A673 (cell line): ENCODE data around the gene H2AZ2. TPM values are rescaled to one million over a fixed set of nuclear protein-coding genes. Genes with fewer than 3 reads are reported as not detected.

Experiments used
- BruUV-seq: library from RNA; stranded (reverse); fragments of 400-500 nt; replicated peaks from 2 replicates; lab custom pipeline; 2021; lab: Mats Ljungman, UMichigan
- CTCF ChIA-PET: fragments of 300-600 bp; sonication (Branson Sonifier 250); formaldehyde crosslinking; loops from one replicate; lab custom pipeline; 2022; ENCODE audit warnings: antibody characterized with exemption; lab: Charles Lee
- POLR2A ChIA-PET: fragments of 300-600 bp; sonication (Branson Sonifier 250); formaldehyde crosslinking; loops from one replicate; lab custom pipeline; 2022; ENCODE audit warnings: antibody characterized with exemption; ENCODE audit not compliant: low non-redundant PET; lab: Charles Lee
- DNase-seq: peaks from one replicate; pipeline ENCODE4 v3.0.0-alpha.2; 2015; ENCODE audit warnings: low spot score
- H3K27ac ChIP-seq: fragments of 200-600 bp; sonication (generic); 2 replicates; pipeline ENCODE4 v1.5.1; 2016; ENCODE audit warnings: mixed run types, low read depth, mild to moderate bottlenecking, mixed read lengths, antibody characterized with exemption, low read length; ENCODE audit not compliant: poor library complexity, severe bottlenecking
- H3K27me3 ChIP-seq: fragments of 200-600 bp; sonication (generic); replicated peaks from 2 replicates; pipeline ENCODE4 v1.6.1; 2017; ENCODE audit warnings: mixed run types, low read depth, mild to moderate bottlenecking, mixed read lengths, antibody characterized with exemption, low read length; ENCODE audit not compliant: insufficient read depth, poor library complexity
- H3K36me3 ChIP-seq: fragments of 200-600 bp; sonication (generic); 2 replicates; pipeline ENCODE4 v1.6.1; 2016; ENCODE audit warnings: mixed run types, mild to moderate bottlenecking, mixed read lengths, antibody characterized with exemption, low read length; ENCODE audit not compliant: insufficient read depth, poor library complexity, severe bottlenecking
- H3K4me1 ChIP-seq: fragments of 200-600 bp; sonication (generic); 2 replicates; pipeline ENCODE4 v1.6.1; 2017; ENCODE audit warnings: mixed run types, mild to moderate bottlenecking, mixed read lengths, antibody characterized with exemption, low read length; ENCODE audit not compliant: insufficient read depth, poor library complexity, severe bottlenecking
- H3K4me3 ChIP-seq: fragments of 200-600 bp; sonication (generic); 2 replicates; pipeline ENCODE4 v1.5.1; 2016; ENCODE audit warnings: low read depth, mixed run types, mild to moderate bottlenecking, mixed read lengths, low read length; ENCODE audit not compliant: poor library complexity, severe bottlenecking
- H3K9me3 ChIP-seq: fragments of 200-600 bp; sonication (generic); 2 replicates; pipeline ENCODE4 v1.6.1; 2016; ENCODE audit warnings: mixed run types, low read depth, mild to moderate bottlenecking, mixed read lengths, antibody characterized with exemption, low read length; ENCODE audit not compliant: poor library complexity, severe bottlenecking
- EZH2 ChIP-seq: fragments of 200-600 bp; sonication (generic); IDR thresholded peaks from 2 replicates; pipeline ENCODE4 v1.6.1; 2017; ENCODE audit warnings: borderline replicate concordance, low read depth, mild to moderate bottlenecking, mixed read lengths, antibody characterized with exemption, low read length; ENCODE audit not compliant: poor library complexity, severe bottlenecking
- intact Hi-C: fragments of 100-400 bp; cut with micrococcal nuclease; formaldehyde crosslinking; loops from one replicate; pipeline ENCODE4 v1.10.0; 2022; ENCODE audit not compliant: unreplicated experiment
- total RNA-seq: library from RNA; stranded (reverse); gene quantifications from 2 replicates; pipeline ENCODE4 v1.2.3, GENCODE V29; 2021
- TF ChIP-seq, protein P1 (sequence below): fragments of 300-800, 200-600 bp; sonication (generic); conservative IDR thresholded peaks from 2 replicates; pipeline ENCODE4 v1.5.1; 2017; ENCODE audit warnings: low read depth, mild to moderate bottlenecking, antibody characterized with exemption, low read length, moderate library complexity, mixed read lengths

Gene H2AZ2
- total RNA-seq, 1 experiment from 2014 or later, result 291 TPM

DNA sequence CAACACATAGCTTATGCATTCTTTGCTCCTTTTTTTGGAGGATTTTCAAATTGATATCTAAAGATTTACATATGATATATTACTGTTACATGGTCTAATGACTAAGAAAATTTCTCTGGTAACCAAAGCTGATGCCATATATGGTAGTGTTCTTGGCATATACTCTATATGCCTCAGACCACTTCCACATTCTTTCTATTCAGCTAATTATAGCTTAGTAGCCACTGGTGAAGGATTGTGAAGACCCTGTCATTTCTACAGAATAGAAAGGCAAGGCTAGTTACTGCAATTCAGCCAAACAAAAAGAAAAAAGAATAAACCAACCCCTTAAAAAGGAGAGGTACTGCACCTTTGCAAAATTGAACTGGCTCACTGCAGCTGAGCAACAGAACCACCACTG, 33.7 kb upstream of the H2AZ2 start:
- ChIA-PET POLR2A (no interaction called here), CTCF (no interaction called here)
- Histone ChIP-seq H3K27me3 (no peaks in the 10 kb centered on the region), H3K4me1 (peaks cover 43% of the 10 kb centered on the region), H3K4me3 (peak overlapping the region; percentile 74), H3K36me3 (peaks cover 15% of the 10 kb centered on the region), H3K9me3 (no peaks in the 10 kb centered on the region), H3K27ac (peak overlapping the region; percentile 71)
- no peak for DNase-seq
- no TSS peak for BruUV-seq
- intact Hi-C loops, result no loop called here
- no peak for TF ChIP-seq EZH2
- TF ChIP-seq, protein P1, sequence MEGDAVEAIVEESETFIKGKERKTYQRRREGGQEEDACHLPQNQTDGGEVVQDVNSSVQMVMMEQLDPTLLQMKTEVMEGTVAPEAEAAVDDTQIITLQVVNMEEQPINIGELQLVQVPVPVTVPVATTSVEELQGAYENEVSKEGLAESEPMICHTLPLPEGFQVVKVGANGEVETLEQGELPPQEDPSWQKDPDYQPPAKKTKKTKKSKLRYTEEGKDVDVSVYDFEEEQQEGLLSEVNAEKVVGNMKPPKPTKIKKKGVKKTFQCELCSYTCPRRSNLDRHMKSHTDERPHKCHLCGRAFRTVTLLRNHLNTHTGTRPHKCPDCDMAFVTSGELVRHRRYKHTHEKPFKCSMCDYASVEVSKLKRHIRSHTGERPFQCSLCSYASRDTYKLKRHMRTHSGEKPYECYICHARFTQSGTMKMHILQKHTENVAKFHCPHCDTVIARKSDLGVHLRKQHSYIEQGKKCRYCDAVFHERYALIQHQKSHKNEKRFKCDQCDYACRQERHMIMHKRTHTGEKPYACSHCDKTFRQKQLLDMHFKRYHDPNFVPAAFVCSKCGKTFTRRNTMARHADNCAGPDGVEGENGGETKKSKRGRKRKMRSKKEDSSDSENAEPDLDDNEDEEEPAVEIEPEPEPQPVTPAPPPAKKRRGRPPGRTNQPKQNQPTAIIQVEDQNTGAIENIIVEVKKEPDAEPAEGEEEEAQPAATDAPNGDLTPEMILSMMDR, result no peak

DNA sequence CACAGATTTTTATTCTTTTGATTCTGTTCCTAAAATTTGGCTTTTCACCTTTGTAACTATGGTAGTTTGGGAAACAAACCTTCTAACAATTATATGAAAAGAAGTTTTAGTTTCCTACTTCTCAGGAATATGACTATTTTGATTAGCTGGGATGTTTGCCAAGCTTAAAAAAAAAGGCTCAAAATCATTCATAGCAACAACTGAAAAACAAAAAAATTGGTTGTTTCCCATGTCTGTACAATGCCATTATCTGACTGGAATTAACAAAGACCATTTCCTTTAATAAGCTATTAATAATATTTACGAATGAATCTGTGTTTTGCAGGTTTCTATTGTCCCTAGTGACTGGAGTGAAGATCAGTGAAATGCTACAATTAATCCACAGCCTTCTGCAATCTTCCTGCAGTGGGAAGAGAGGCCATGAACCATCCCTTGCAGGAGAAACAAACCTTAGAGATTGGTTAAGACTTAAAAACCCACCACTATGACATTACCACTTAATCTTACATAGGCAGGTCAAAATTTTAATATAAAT, 33.2 kb upstream of the H2AZ2 start:
- TF ChIP-seq, protein P1, result no peak
- no peak for TF ChIP-seq EZH2
- no peak for DNase-seq
- peaks cover 43% of the 10 kb centered on the region for H3K4me1 ChIP-seq
- peak overlapping the region; percentile 71 for H3K27ac ChIP-seq
- peaks cover 15% of the 10 kb centered on the region for H3K36me3 ChIP-seq
- H3K27me3 ChIP-seq, result no peaks in the 10 kb centered on the region
- ChIA-PET POLR2A (no interaction called here), CTCF (no interaction called here)
- intact Hi-C loops, result no loop called here
- no TSS peak for BruUV-seq
- H3K4me3 ChIP-seq, result peak overlapping the region; percentile 74
- H3K9me3 ChIP-seq, result no peaks in the 10 kb centered on the region

DNA sequence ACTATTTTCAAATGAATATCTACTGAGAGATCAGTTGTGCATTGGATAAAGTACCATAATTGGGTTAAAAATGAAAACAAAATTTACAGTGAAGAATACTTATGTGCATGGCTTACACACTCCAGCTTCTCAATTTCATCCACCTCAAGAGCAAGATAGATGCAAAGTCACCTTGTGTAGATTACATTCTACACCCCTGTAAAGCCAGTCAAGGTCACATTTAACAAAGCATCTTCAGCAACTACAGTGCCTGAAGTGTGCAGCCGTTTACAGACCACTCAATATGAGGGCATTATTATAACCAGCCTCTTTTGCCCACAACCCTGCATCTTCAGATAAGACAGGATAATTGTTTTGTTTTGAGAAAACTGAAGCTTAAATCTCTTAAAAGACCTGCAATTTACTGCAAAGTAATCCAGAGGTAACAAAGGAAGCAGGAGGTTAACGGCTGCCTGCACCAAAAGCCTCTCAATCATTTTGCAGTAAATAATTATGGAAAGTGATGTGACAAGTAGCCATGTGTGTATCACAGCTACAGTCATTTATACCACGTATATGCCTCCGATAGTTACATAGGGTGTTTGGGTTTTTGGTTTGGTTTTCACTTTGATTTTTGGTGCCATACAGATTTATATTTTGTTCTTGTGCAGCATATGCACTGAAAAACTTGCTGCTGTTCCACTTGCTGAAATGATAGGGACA, 32.6 kb upstream of the H2AZ2 start:
- peaks cover 15% of the 10 kb centered on the region for H3K36me3 ChIP-seq
- no peak for TF ChIP-seq EZH2
- TF ChIP-seq, protein P1, result no peak
- peaks cover 43% of the 10 kb centered on the region for H3K4me1 ChIP-seq
- no peaks in the 10 kb centered on the region for H3K27me3 ChIP-seq
- H3K4me3 ChIP-seq, result peak overlapping the region; percentile 74
- no peak for DNase-seq
- intact Hi-C loops, result no loop called here
- ChIA-PET CTCF (no interaction called here), POLR2A (no interaction called here)
- BruUV-seq, result no TSS peak
- H3K9me3 ChIP-seq, result no peaks in the 10 kb centered on the region
- H3K27ac ChIP-seq, result peak overlapping the region; percentile 71
